CD4-positive, alpha-beta T cell treated with Interferon alpha-2 for 1 hour (primary cell): ENCODE data around the gene MARCHF11.

Experiments
- DNase-seq, 2 donors: peaks; one replicate each; pipeline ENCODE4 v3.0.0-alpha.2; 2020 to 2022

The MARCHF11 gene

DNA sequence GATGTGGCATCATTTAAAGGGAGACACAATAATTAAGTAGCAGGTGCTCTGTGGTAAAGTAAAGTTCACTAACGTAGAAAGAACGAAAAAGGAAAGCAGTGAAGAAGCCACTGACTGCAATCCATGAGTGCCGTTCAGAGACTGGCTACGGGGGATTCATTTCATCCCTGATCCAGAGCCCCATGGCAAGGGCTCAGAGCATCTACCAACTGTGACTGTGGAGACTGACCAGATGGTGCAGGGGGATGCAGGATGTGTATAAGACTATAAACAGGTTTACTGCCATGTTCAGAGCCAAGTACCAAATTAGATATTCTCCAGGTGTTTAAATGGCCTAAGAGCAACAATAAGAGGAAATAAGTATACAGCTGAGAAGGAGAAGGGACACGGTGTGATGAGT is 47.7 kb downstream of the MARCHF11 start:
- no peak for DNase-seq

DNA sequence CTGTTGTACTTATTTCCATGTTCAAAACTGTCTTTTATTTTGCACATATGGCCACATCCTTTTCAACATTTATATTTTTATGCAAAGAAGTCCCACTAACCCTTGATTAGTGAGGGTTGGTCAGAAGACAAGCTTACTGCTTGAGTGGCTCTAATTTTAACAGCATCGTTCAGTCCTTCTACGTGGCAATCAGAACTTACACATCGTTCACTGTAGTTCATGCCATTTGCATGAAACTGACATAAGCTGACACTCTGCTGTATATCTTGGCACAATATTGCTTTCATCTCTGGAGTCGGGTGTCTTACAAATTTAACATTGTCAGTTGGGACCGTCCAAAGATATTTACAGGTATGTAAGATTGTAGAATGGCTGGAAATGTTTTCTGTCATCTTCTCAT is 50.6 kb downstream of the MARCHF11 start:
- no peak for DNase-seq

DNA sequence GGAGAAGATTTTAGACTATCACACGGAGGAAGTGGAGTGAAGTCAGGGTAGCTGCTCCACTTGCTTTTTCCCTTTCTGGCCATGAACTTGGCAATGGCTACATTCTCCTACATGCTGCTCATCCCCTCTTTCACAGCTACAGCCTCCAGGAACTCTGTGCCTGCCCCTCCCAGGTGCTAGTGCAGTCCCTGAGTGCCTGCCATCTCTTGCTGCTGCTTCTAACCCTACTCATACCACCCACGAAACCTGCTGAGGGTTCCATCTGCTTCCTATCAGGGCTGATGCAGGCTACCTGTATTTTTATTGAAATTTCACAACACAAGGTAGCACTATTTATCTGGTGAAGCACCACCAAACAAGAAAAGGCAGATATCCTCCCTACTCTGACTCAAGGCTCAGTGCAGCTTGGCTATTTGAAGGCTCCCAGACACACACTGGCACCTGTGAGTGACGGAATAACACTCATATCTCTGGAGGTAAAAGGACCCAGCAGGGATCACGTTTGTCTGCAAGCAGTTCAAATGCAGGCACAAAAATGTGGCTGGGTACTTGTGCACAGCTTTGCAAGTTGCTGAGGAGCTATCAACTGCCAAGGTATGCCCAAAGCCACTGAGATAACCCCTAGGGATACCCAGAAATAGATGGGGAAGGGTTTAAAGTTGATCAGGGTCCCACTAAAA is 51.6 kb downstream of the MARCHF11 start:
- DNase-seq = no peak

DNA sequence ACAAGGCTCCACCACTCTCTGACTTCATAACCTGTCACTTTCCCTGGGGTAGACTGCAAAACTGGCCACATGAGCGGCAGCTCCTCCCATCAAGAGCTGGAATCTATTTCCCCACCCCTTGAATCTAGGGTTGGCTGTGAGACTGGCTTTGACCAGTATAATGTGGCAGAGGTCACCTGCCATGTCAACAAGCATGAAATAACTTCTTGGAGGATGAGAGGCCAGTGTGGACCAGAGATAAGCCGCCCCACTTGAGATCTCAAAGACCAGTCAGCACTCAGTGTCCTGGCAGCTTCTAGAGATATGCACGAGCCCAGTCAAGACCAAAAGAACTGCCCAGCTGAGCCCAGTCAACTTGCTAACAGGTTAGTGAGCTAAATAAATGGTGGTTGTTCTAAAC is 59.0 kb downstream of the MARCHF11 start:
- no peak for DNase-seq

DNA sequence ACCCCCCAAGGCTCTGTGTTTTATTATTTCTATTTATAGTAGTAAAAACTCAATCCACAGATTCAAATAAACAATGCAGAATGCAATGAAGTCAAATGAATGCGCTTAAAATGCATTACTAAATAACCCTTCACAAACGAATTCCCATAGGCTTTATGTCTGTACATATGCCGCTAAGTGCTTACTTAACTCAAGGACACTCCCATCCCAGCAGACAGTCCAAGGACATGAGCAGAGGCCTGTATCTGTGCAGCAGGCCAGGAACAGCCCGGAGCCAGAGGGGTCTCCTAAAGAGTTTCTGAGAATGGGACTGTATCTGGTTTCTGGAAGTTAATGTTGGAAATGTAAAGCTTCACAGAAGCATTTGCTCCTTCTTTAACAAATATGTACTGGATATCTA is 59.8 kb downstream of the MARCHF11 start:
- DNase-seq = no peak

DNA sequence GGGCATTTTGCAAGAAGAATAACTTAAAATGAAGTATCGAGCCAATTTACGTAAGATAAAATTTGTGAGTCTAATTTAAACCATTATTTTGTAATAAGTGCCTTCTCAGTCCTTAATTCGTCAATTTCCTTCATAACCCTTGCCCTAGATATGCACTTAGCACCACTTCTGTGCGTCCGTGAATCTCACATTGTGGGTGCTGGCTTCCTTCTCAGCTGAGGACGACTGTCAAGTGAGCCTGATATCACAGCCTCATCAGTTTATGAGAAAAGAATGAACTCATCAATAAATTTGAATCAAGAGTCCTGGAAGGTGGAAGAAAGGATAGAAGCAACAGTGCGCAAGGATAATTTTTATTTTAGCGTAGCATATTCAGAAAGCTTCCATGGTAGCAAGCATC is 64.5 kb downstream of the MARCHF11 start:
- no peak for DNase-seq

DNA sequence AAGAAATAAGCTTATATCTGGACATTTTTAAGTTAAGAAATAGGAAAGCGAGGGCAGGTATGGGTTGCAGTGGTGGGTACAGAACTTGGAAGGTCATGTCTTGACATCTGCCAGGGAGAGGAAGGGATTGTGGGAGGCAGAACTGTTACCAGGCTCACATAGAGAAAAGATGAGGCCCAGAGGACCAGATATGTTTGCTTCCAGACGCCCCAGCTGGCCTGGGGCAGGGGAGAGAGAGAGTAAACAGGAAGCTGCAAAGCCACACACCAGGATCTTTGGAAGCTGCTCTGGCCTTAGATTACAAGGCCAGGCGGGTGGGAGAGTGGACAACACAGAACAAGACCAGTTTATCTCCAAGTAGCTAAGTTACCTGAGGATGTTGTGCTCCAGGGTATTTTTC is 71.2 kb downstream of the MARCHF11 start:
- no peak for DNase-seq

DNA sequence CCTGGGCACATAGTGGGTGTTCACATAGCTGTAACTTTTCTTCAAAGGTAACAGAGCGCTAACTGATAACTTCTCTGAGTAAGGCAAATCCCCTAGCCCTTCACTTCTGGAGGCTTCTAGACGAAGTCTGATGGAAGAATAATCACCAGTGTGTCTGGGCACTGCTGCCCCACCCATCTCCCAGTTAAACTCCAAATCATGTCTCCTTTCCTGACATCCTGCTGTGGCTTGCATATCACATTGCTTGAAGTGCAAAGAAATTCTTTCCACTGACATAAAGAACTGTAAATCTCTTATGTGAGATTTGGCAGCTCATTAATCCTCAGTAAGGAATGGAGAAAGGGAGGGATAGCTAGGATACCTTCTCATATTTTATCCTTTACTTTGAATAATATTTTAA is 74.6 kb downstream of the MARCHF11 start:
- DNase-seq = no peak

DNA sequence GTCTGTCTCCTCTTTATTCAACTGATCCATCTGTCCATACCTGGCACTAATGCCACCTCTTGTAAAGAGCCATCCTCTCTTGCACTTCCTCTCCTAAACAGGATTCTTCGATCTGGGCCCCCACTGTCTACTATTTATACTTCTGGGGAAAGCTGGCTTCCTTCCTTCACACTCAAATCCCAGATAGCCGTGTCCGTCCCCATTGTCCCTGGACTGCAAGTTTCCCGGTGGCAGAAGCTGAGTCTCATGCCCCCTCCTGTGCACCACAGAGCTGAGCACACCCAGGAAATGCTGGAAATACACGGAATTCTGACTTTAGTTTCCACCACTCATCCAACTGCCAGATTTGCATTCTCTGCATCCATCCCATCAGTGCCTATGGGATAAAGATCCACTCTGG is 84.0 kb downstream of the MARCHF11 start:
- DNase-seq = no peak

DNA sequence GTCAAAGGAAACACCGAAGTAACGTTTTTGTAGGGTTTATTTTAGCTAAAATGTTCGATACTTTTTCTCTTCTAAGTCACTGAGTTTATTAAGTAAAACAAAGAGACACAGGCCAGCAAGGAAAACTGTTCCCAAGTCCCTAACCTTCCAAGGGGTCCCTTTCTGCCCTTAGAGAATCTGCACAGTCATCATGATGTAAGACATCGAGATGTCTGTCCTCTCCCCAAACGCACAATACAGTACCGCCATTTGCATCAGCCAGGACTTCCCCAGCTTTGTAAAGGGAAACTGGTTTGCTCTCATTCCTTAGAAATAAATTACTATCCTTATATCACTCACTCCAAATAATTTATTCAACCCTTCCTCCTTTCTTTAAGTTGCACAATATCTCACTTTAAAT is 89.3 kb downstream of the MARCHF11 start:
- DNase-seq = no peak

DNA sequence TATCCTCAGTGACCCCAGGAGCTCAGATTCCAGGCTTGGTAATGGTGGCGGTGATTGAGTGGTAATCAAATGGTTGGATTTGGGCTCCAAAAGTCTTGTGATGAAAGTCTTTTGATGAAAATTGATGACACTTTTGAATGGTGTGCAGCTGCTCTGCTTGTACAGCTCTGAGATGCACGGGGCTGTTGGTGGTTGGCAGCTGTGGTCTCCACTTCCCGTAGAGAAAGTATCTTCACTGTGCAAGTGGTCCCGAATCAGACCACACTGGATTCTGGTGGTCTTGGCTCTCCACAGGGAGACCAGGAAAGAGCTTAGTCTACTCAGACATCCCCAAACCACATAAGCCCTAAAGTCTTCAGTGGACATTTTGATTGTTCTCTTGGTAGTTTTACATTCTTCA is 96.6 kb downstream of the MARCHF11 start:
- DNase-seq = no peak

DNA sequence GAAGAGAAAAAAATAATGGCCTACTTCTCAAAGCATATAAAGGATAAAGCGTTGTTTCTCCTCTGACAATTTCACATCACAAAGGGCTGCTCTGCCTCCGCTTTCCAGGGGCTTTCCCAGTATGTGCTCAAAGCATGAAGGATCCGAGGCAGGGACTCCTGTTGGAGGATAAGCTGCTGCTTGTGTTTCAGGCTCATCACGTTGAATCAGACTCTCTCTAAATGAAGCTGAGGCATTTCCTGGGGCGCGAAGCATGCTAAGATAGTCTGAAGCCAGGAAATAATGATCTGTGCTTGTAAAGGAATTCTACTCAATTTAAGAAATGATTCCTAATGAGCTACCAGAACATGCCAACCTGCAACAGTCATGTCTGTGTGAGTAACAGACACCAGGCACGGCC is 97.5 kb downstream of the MARCHF11 start:
- no peak for DNase-seq

DNA sequence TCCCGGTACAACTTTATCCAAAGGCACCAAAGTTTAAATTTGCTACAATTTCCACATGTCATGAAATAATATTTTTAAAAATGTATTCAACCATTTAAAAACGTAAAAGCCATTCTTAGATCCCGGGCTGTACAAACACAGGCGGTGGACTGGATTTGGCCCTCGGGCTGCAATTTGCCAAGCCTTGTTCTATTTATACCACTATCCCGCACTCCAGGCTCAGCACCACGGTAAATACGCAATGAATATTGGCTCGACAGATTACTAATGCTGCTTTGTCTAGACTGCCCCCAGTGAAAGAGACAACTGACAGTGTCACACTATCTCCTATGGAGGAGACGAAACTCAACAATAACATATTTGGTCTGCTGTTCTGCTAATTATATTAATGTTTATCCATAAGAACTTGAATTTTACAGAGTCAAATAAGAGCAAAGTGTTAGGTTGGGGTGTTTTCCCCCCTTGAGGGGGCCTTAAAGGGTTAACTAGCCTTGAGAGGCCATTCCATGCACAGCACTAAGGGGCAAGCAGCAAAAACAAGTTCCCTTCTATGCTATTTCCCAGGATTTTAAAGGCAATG is 98.1 kb downstream of the MARCHF11 start:
- no peak for DNase-seq

DNA sequence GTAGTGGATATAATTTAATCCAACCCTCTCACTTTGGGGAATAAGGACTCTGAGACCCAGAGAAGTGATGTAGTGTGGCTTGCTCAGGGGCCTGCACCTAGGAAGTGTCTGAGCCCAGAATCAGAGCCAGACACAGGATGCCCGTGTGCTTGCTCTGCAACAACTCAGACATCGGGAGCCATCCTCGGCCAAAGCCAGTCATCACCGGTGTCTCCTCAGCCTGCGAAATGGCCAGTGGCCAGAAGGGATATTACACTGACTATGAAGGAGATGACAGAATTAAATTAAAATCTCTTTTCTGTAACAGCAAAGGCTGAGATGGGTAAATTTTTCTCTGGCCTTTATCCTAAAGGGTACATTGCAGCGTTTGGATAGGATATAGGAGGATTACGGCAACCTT is 102.9 kb downstream of the MARCHF11 start:
- DNase-seq = no peak

DNA sequence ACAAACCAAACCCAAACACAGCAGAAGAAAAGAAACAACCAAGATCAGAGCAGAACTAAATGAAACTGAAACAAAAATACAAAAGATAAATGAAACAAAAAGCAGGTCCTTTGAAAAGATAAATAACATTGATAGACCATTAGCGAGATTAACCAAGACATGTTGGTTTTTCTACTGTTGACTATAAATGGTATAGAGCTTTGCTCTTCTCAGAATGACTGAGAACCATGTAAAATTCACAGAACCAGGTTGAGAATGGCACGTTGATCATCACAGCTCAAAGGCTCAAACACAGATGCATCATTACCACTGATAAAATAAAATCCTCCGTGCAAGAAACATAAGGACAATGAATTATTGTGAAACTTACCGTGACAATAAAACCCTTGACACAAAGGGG is 105.2 kb downstream of the MARCHF11 start:
- no peak for DNase-seq

DNA sequence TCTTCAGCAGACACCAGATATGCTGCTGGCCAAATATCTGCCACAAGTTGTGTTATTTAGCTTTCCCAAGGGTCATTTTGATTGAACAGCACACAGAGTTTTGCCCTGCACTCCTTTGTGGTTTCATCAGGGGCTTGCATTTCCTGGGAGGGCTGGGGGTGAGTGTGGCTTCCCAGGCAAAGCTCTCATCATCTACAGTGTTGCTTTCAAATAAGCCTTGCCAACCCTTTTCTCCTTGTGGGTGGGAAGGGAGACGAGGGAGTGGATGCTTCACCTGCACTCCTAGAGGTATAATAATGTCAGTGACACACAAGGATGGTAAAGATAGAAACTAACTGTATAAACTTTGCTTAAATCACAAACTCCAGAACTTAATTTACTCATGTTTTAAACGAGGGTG is 107.0 kb downstream of the MARCHF11 start:
- no peak for DNase-seq

DNA sequence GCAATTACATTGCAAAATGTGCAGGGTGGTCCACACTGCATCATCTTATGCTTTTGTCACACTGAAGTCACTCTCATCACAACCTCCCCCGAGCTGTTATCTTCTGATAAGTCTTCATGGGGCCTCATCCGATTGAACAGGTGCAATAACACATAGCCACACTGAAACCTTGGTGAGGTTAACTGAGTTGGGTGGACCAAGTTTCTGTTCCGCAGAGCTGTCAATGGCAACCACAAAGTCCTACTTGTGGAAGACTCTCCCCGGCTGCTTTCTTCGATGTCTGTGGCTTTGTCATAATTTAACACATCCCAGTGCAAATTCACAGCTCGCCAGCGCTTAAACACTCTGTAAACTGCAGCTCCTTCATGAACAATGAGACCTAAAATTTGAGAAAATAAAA is 112.2 kb downstream of the MARCHF11 start:
- DNase-seq = no peak

DNA sequence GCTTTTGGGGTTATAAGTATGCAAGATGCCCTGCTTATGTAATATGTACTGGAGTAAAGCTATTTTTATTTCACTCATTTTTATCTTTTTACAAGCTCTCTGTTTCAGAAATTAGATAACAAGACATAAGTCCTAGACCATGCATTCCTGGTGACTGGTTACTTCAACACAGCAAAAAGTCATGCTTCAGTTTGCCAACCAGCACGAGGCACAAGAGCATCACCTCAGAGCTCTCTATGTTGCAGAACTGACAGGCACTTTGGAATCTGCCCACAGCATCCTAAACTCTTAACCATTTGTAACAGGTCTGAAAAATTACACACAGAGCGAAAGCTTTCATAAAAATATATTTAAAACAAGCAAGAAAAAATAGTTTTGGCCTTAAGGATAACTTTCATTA is 112.8 kb downstream of the MARCHF11 start:
- DNase-seq = no peak

DNA sequence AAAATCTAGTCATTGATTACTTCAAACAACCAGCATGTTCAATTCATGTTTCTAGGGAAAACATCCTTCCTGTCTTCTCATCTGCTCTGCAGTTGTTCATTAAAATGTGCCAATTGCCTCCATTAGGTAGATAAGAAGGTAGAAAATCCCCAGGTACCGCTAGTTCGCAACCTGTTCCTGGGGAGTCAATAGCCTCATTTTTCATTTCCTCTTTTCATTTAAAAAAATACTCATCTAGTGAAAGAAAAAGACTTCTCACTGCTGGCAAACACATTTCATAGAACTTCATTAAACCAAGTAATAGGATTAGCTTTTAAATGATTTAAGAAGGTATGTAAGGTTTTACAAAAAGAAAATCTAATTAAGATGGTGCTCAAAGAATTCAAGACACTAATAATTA is 113.3 kb downstream of the MARCHF11 start:
- DNase-seq = no peak

DNA sequence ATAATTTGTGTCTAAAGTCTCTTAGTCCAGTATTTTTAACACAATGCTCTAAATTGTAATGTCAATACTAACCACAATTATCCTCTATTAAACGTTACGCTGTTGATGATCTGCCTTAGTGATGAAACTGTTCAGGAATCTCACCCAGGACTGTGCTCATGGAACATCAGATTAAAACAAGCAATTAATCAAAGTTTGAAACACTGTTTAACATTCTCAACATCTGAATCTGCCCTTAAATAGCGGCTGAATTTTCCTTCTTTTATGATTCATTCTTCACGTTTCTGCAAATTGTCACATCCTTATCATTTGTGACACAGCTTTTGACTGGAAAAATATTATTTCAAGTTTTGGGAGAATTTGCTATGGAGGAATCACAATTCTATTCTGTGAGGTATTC is 113.8 kb downstream of the MARCHF11 start:
- DNase-seq = no peak

DNA sequence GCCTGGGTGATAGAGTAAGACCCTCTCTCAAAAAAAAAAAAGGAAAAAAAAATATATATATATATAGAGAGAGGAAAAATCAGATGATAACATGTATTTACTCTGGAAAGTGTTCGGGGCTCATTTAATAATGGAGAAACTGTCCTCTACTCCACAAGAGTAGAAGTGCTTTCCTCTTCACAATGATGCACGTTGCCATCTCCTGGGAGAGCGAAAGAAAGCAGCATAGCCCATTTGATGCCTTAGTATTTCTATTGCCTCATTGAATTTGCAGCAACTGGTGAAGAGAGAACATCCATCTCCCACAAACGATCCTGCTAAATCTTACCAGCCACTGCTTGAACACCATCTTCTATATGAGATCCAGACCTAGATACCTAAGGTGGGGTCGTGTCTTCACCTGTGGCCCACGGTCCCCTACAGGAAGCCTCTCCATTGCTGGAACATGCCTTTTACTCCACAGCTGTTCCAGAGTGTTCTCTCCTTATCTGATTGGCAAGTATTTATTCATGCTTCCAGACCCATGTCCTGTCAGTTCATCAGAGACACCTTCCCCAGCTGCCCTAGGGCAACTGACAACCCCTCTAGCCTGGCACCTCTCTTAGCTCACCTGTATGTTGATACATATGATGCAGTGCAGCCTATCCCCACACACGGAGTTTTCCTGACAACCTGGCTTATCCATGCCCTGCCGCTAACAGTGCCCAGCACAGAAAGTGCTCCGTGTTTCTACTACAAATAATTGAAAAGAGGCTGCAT is 115.3 kb downstream of the MARCHF11 start:
- no peak for DNase-seq

DNA sequence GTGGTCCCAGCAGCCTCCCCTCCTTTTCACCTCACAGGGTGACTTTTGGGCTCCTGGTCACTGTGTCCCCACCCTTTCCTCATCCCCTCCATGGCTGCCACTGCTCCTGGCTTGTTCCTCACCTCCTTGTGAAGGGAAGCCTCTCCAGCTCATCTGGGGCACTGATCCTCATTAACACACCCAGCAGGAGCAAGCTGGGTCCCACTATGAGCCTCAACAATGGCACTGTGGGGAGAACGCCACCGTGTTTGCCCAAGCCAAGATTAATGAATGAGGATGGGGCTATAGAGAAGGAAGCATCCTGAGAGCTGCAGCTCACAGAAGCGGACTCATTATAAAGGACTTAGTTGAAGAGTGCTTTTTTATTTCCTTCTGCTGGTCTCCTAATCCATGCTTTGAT is 118.4 kb downstream of the MARCHF11 start:
- DNase-seq = no peak

DNA sequence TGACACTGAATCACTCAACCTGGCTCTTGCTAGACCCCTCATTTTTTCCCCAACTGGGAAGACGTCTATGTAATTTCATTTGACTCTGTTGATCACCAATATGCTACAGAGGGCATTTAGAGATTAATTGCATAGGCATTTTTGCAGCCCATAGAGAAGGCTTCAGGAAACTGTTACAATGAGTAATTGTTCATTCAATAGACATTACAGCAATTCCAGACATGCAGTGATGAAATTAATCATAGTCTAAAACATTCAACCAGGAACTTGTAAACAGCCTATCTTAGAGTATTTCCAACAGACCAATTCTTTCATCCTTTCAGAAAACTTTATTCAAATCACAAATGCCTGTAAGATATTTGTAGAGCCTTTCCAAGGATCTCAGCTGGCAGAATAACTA is 122.3 kb downstream of the MARCHF11 start:
- no peak for DNase-seq

DNA sequence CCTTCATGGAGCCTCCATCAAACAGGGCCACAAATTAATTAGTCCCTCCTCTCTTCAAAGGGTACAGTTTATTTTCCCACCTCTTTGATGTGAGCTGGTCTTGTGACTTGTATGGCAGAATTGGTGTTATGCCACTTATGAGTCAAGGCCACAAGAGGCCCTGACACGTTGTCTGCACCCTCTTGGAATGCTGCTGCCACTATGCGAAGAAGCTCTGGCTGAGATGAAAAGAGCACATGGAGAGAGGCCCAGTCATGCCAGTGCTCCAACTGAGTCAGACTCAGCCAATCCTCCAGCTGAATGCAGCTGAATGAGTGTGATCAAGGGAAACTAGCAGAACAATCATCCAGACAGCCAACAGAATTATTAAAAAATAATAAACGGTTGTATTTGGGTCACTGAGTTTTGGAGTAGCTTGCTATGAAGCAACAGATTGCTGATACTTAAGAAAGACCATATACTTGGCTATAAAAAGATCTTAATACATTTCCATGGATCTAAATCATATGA is 128.3 kb downstream of the MARCHF11 start:
- DNase-seq = no peak
